Measurements from ENCODE around the gene PPM1L. TPM values are rescaled to one million over a fixed set of nuclear protein-coding genes. Genes with fewer than 3 reads are reported as not detected.

Gene PPM1L
- total RNA-seq, 4 donors from 2014 or later = 31.5 to 40.2 (median 34.0) TPM

DNA sequence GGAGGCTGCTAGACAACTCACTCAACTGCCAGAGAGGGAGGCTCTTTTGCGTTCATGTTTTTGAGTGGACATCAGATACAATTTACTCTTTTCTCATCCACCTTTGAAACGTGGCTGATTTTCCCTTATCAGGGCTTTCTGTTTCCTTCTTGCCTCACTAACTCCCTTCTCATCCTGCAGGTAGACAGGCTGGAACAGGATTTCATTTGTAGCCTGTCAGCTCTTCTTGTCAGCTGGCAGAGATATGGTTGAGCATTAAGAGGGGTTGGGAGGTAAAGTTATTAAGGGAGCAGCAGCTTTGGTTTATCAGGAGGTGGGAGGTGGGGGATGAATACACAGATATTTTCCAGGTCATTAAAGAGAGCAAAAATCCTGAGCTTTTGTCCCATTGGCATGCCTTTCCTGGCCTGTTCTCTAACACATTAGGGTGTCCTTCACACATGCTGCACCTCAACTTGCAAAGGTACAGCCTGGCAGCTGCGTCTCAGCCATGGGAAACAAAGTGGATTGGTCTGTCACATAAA, 73.5 kb downstream of the PPM1L start:
- Histone ChIP-seq H3K4me1 (peaks cover 8% of the 10 kb centered on the region), H3K27ac (peak overlapping the region; percentile 66), H3K27me3 (no peaks in the 10 kb centered on the region), H3K9me3 (no peaks in the 10 kb centered on the region), H3K36me3 (no peaks in the 10 kb centered on the region), H3K4me3 (peak overlapping the region; percentile 10)
- WGBS = 49% methylated on average over 3 of the region's 3 CpGs
- no peak for TF ChIP-seq POLR2A (IDR thresholded peaks at IDR 0.05)
- TF ChIP-seq, protein P1, sequence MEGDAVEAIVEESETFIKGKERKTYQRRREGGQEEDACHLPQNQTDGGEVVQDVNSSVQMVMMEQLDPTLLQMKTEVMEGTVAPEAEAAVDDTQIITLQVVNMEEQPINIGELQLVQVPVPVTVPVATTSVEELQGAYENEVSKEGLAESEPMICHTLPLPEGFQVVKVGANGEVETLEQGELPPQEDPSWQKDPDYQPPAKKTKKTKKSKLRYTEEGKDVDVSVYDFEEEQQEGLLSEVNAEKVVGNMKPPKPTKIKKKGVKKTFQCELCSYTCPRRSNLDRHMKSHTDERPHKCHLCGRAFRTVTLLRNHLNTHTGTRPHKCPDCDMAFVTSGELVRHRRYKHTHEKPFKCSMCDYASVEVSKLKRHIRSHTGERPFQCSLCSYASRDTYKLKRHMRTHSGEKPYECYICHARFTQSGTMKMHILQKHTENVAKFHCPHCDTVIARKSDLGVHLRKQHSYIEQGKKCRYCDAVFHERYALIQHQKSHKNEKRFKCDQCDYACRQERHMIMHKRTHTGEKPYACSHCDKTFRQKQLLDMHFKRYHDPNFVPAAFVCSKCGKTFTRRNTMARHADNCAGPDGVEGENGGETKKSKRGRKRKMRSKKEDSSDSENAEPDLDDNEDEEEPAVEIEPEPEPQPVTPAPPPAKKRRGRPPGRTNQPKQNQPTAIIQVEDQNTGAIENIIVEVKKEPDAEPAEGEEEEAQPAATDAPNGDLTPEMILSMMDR (IDR thresholded peaks at IDR 0.05) = no peak
- TF ChIP-seq POLR2AphosphoS5 (IDR thresholded peaks at IDR 0.05) = no peak
- TF ChIP-seq EP300 (IDR thresholded peaks at IDR 0.05) = no peak
- DNase-seq (ENCODE audit: low spot score in 2 of 2) = no peak

DNA sequence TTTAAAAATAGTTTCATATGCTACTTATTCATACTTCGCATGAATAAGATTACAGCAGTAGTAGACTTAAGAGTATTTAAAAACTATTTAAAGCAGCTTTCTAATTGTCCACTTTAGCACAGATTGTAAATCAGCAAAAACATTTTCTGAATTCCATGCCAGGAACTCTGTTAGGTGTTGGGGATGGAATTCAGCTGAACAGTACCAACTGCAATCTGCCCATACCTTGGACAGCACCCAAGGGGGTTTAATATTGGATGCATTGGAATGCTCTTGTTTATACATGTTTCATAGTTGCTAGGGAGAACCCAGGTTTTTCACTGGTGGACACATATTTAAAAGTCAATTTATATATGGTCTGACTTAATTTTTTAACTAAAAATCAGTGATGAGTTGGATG, 74.8 kb downstream of the PPM1L start:
- no peaks in the 10 kb centered on the region for H3K36me3 ChIP-seq
- H3K9me3 ChIP-seq = no peaks in the 10 kb centered on the region
- peaks cover 8% of the 10 kb centered on the region for H3K4me1 ChIP-seq
- 64% methylated on average over 1 of the region's 1 CpG for WGBS
- TF ChIP-seq, protein P1 (IDR thresholded peaks at IDR 0.05) = no peak
- TF ChIP-seq POLR2A (IDR thresholded peaks at IDR 0.05) = no peak
- TF ChIP-seq EP300 (IDR thresholded peaks at IDR 0.05) = no peak
- TF ChIP-seq POLR2AphosphoS5 (IDR thresholded peaks at IDR 0.05) = no peak
- H3K4me3 ChIP-seq = no peak overlapping the region
- H3K27ac ChIP-seq = no peak overlapping the region
- DNase-seq (ENCODE audit: low spot score in 2 of 2) = no peak
- H3K27me3 ChIP-seq = no peaks in the 10 kb centered on the region

DNA sequence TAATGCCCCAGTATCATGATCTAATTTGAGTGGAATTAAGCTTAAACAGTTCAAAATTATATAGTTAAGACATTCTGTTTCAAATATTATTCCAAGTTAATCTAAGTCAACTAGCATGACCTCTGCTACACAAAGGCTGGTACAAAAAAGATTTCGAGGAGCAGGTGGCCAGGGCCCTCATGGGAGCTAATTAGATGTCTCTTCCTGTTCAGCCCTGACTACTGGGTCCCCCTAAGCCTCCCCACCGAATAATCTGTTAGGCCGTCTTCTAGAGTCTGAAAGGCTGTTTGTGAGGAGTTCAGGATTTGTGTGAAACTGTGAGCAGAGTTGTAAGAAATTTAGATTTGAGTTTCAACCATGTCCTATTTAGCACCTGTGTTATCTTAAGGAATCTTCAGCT, 75.4 kb downstream of the PPM1L start:
- Histone ChIP-seq H3K4me1 (peaks cover 8% of the 10 kb centered on the region), H3K36me3 (no peaks in the 10 kb centered on the region), H3K27ac (no peak overlapping the region), H3K4me3 (no peak overlapping the region), H3K9me3 (no peaks in the 10 kb centered on the region), H3K27me3 (no peaks in the 10 kb centered on the region)
- 89% methylated on average over 3 of the region's 3 CpGs for WGBS
- TF ChIP-seq POLR2A (IDR thresholded peaks at IDR 0.05) = no peak
- no peak for TF ChIP-seq EP300 (IDR thresholded peaks at IDR 0.05)
- TF ChIP-seq, protein P1 (IDR thresholded peaks at IDR 0.05) = no peak
- TF ChIP-seq POLR2AphosphoS5 (IDR thresholded peaks at IDR 0.05) = no peak
- no peak for DNase-seq (ENCODE audit: low spot score in 2 of 2)

DNA sequence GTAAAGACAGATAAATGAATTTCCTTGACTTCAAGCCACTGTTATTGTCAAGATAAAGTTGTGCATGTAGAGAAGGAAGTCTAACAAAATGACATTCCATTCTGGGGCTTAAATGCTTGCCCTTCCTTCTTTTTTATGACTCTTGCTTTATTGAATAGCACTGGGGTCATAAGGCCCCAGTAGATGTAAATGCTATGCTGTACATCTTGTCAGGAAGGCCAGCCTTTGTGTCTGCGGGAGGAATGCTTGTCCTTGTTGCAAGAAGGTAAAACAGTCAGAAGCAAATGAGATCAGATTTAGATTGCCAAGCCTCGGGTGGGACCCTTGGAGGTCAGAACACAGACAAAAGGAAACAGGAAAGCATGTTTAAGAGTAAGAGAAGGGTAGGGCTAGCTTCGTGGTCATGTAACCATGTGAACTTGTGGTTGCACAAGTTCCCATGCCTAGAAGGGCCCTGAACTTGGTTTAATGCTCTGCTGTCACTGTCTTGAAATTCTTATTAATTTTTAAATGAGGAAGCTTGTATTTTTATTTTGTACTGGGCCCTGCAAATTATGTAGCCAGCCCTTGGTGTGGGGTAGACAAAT, 81.5 kb downstream of the PPM1L start:
- TF ChIP-seq POLR2A (IDR thresholded peaks at IDR 0.05) (no peak), EP300 (IDR thresholded peaks at IDR 0.05) (no peak), POLR2AphosphoS5 (IDR thresholded peaks at IDR 0.05) (no peak)
- TF ChIP-seq, protein P1 (IDR thresholded peaks at IDR 0.05) = no peak
- no peaks in the 10 kb centered on the region for H3K9me3 ChIP-seq
- H3K4me1 ChIP-seq = no peaks in the 10 kb centered on the region
- H3K27ac ChIP-seq = no peak overlapping the region
- WGBS = 55% methylated on average over 3 of the region's 3 CpGs
- H3K36me3 ChIP-seq = no peaks in the 10 kb centered on the region
- DNase-seq (ENCODE audit: low spot score in 2 of 2) = no peak
- H3K27me3 ChIP-seq = no peaks in the 10 kb centered on the region
- no peak overlapping the region for H3K4me3 ChIP-seq

DNA sequence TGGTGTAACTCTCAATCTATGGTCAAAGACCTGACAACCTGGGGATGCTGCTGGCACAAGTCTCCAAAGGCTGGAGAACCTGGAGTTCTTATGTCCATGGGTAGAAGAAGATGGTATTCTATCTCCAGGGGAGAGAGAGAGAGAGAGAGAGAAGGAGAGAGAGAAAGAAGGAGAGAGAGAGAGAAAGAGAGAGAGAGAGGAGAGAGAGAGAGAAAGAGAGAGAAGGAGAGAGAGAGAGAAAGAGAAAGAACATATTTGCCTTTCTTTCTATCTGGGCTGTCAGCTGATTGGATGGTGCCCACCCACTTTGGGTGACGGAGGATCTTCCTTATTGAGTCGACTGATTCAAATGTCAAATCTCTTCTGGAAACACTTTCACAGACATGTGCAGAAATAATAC, 84.6 kb downstream of the PPM1L start:
- no peak overlapping the region for H3K4me3 ChIP-seq
- TF ChIP-seq POLR2AphosphoS5 (IDR thresholded peaks at IDR 0.05) (no peak), POLR2A (IDR thresholded peaks at IDR 0.05) (no peak), EP300 (IDR thresholded peaks at IDR 0.05) (no peak)
- TF ChIP-seq, protein P1 (IDR thresholded peaks at IDR 0.05) = no peak
- H3K27me3 ChIP-seq = no peaks in the 10 kb centered on the region
- no peaks in the 10 kb centered on the region for H3K4me1 ChIP-seq
- no peak for DNase-seq (ENCODE audit: low spot score in 2 of 2)
- WGBS = 60% methylated on average over 2 of the region's 2 CpGs
- no peaks in the 10 kb centered on the region for H3K9me3 ChIP-seq
- no peak overlapping the region for H3K27ac ChIP-seq
- no peaks in the 10 kb centered on the region for H3K36me3 ChIP-seq

Measured in suprapubic skin (tissue), 4 donors.